HG02571 (cell line): ENCODE data around the gene COL4A1.

Source experiments
- ATAC-seq: cut with Tn5 transposase; IDR thresholded peaks from one replicate; pipeline ENCODE4 v1.9.1; 2021; ENCODE audit warnings: mild to moderate bottlenecking, moderate library complexity; ENCODE audit not compliant: unreplicated experiment

The COL4A1 gene

GRCh38 chr13:110105136-110105535, 201.8 kb downstream of the COL4A1 start:
- ATAC-seq: no peak

- ATAC-seq: no peak
Measured at GRCh38 chr13:110103534-110103933, 203.4 kb downstream of the COL4A1 start.

- no peak for ATAC-seq
Measured at GRCh38 chr13:110103026-110103425, 203.9 kb downstream of the COL4A1 start.

- ATAC-seq: no peak
Measured at GRCh38 chr13:110102053-110102452, 204.9 kb downstream of the COL4A1 start.

GRCh38 chr13:110099922-110100321, 207.0 kb downstream of the COL4A1 start:
- no peak for ATAC-seq
